Regular cardiac myocyte (primary cell): Measurements from ENCODE around the gene MYD88. TPM values are rescaled to one million over a fixed set of nuclear protein-coding genes. Genes with fewer than 3 reads are reported as not detected.

Experiments used
- total RNA-seq: library from RNA; depleted of rRNA; stranded (reverse); fragments of >200 nt; gene quantifications from 2 replicates; pipeline ENCODE4 v1.2.3, GENCODE V29; 2014

MYD88 gene
- total RNA-seq: 7.6 and 23.0 TPM in 2 replicates

DNA sequence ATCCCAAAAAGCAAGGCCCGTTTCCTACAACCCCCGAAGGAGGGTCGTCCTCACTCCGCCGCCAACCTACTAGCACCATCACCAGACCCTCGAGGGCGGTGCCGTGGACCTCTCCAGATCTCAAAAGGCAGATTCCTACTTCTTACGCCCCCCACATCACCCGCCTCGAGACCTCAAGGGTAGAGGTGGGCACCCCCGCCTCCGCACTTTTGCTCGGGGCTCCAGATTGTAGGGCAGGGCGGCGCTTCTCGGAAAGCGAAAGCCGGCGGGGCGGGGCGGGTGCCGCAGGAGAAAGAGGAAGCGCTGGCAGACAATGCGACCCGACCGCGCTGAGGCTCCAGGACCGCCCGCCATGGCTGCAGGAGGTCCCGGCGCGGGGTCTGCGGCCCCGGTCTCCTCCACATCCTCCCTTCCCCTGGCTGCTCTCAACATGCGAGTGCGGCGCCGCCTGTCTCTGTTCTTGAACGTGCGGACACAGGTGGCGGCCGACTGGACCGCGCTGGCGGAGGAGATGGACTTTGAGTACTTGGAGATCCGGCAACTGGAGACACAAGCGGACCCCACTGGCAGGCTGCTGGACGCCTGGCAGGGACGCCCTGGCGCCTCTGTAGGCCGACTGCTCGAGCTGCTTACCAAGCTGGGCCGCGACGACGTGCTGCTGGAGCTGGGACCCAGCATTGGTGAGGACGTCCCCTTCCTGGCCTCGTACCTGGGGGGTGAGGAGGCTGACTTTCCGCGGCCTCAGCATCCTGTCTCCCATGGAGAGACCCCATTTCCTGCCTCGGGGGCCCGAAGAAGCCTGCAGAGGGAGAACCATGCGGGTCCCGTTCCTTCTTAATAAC is at the start of gene MYD88:
Gene MYD88 (plus strand): TSS at position 313 of the 842 bp plus-strand sequence. CDS start 40 bp downstream, at position 353.

DNA sequence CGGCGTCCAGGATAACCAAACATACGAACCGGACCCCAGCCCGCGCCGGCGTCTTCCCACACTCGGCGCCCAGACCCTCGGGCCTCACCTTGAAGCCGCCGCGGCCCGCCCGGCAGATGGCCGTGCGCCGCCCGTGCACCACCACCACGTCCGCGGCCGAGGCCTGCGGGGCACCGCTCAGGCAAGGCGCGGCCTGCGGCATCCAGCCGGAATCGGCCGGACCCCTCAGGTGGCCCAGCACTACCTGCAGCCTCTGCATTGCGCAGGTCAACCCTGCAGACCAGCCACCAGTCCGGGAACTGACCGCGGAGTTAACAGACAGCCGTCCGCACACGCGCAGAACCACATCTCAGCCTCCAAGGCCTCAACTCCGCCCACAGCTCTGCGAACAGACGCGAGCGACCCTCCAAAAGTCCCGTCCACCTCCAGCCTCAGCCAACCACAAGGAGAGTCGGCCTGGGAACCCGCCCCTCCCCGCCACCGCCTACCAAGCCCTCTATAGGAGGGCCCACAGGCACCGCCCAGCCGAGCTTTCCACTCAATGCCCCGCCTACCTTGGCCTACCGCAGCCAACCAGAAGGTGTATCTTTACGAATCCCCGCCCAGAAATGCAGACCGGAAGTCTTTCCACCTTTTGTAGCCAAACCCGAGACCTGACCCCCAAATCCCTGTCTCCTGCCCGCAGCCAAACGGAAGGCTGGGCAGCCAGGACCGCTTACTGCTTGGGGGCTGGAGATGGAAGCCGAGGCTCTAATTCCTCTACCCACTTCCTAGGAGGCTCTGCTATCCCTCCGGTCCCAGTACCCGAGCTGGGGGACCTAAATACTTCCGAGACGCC is 1.5 kb upstream of the MYD88 start, which contains the start of gene ACAA1:
Gene ACAA1 (minus strand): TSS at position 351 of the 838 bp plus-strand sequence. CDS start 92 bp downstream, at position 259.

DNA sequence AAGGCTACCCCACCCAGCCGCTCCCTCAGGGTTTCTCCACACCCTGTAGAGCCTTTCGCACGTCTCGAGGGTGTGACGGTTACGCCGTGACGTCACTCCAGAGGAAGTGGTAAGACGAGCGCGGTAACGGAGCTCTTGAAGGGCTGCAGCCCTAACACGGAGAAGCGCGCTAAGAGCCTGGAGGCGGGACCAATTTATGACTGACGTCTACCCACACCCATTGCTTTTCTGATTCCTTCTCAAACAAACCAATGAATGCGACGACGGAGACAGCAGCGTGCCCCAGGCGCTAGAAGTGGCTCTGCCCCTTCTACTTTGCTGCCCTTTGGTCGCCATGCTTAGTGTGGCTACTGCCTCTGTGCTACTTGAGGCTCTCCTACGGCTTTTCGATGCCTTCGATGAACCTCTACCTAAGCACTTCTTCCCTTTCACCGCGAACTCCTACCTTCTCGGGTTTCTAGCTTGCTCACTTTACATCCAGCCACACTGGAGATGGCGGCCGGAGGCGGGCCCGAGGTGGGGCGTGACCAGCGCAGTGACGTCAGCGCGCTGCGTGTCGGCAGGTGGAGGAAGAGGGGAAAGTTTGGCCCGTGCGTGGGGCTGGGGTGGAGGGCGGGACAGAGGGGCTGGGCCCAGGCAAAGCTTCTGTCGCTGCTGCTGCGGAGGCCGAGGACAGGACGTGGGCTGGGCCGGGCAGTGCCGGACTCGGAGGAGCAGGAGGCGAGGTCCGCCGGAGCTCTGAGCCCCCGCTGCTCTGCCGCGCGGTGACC is 26.7 kb downstream of the MYD88 start, which contains the start of gene OXSR1:
Gene OXSR1 (plus strand): TSS at position 586 of the 770 bp plus-strand sequence. CDS start 340 bp downstream, outside the sequence.

Other genes with a start within 250 kb of the MYD88 start
- gene VILL, start 147.9 kb upstream of the MYD88 start, total RNA-seq: 2.5 and 5.4 TPM in 2 replicates
- gene PLCD1, start 109.0 kb upstream of the MYD88 start, total RNA-seq: 16.1 and 29.0 TPM in 2 replicates
- 0.28 TPM in 1 of 2 replicates, not detected in the other for gene DLEC1, start 99.5 kb upstream of the MYD88 start, total RNA-seq
- gene ACAA1, start 1.5 kb upstream of the MYD88 start, total RNA-seq: 21.4 and 53.1 TPM in 2 replicates
- 40.6 and 60.6 TPM in 2 replicates for gene OXSR1, start 26.9 kb downstream of the MYD88 start, total RNA-seq
- 0.56 and 0.58 TPM in 2 replicates for gene SLC22A13, start 127.2 kb downstream of the MYD88 start, total RNA-seq
- gene SLC22A14, start 143.6 kb downstream of the MYD88 start, total RNA-seq: 0.28 TPM in 1 of 2 replicates, not detected in the other
- gene XYLB, start 208.1 kb downstream of the MYD88 start, total RNA-seq: 3.9 and 4.4 TPM in 2 replicates